Lower leg skin (tissue), 3 donors: ENCODE data around the gene SRSF1.

Experiments used
- CTCF ChIP-seq, 3 donors: fragments of 450-650 bp; IDR thresholded peaks; one replicate each; pipeline ENCODE4 v1.5.1; 2016; ENCODE audit warnings: antibody characterized with exemption in 3 of 3, mild to moderate bottlenecking in 3 of 3, moderate library complexity in 2 of 3
- POLR2A ChIP-seq, 2 donors: fragments of 450-650 bp; IDR thresholded peaks; one replicate each; pipeline ENCODE4 v1.6.1; 2016 to 2017; ENCODE audit warnings: antibody characterized with exemption in 2 of 2, mild to moderate bottlenecking in 1 of 2, moderate library complexity in 1 of 2

DNA sequence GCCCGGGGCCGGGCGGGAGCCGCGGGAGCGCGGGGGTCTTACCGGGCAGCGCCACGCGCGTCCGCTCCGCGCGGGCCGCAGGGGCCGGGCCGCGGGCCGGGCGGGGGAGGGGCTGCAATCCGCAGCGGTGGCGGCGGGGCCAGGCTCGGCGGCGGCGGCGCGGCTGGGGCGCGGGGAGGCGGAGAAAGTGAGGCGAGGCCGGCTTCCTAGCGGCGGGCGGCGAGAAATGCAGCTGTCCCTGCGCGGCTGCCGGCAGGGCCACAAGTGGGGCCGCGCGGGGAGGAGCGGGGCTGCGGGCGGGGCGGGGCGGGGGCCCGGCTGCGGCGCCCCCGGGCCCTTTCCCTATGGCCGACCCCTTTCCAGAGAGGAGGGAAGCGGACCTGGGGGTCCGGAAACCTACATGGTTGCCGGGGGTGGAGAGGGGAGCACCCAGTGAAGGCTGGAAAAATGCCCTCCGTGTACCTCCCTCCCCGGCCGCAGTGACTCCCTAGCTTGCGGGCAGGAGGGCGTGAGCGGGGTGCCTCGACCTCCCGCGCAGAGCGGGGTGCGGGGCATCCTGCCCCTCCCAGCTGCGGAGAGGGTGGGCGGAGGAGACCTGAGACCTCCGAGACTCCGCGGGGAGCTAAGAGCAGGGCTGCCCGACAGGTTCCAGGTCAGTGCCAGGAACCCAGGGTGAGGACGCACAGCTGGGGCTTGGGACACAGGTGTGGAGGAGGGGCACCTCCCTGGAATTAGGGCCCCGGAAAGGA is 51.7 kb downstream of the SRSF1 start, which contains the start of gene CUEDC1:
- TF ChIP-seq POLR2A (IDR thresholded peaks at IDR 0.05) (no peak), CTCF (IDR thresholded peaks at IDR 0.05) (no peak)
